ENCODE data around the gene BCL2L1.

- TF ChIP-seq CTCF (IDR thresholded peaks at IDR 0.05 in 8 of 11, conservative IDR thresholded peaks at IDR 0.05 in 3 of 11) (peak; percentile 81 to 100 (median 95)), POLR2A (IDR thresholded peaks at IDR 0.05) (peak in 2 of 3 donors; percentile 33 to 39), POLR2AphosphoS5 (IDR thresholded peaks at IDR 0.05) (peak; percentile 71 to 89 (median 85))
These were observed 831 bp upstream of the BCL2L1 start for GRCh38 chr20:31723319-31724078.
